ENCODE results near the gene DTX2.

DNA sequence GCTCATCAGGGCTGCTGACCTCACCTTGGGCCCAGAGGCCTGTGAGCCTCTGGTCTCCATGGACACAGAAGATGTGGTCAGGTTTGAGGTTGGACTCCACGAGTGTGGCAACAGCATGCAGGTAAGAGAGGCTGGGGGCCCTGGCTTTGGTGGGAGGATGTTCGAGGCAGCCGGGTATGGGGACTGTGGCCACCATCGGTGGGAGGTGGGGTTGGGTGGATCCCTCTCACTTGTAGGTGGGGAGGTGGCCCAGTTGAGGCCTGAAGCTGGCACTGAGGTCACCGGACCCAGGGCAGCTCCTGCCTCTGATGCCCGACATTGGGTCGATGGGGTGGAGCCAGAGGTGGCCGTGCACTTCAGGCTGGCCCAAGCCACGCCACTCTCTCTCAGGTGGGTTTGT lies 36.4 kb upstream of the DTX2 start:
- TF ChIP-seq, protein P1, sequence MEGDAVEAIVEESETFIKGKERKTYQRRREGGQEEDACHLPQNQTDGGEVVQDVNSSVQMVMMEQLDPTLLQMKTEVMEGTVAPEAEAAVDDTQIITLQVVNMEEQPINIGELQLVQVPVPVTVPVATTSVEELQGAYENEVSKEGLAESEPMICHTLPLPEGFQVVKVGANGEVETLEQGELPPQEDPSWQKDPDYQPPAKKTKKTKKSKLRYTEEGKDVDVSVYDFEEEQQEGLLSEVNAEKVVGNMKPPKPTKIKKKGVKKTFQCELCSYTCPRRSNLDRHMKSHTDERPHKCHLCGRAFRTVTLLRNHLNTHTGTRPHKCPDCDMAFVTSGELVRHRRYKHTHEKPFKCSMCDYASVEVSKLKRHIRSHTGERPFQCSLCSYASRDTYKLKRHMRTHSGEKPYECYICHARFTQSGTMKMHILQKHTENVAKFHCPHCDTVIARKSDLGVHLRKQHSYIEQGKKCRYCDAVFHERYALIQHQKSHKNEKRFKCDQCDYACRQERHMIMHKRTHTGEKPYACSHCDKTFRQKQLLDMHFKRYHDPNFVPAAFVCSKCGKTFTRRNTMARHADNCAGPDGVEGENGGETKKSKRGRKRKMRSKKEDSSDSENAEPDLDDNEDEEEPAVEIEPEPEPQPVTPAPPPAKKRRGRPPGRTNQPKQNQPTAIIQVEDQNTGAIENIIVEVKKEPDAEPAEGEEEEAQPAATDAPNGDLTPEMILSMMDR (conservative IDR thresholded peaks at IDR 0.05; ENCODE audit: low read depth, low read length) = no peak
- TF ChIP-seq EZH2 (IDR thresholded peaks at IDR 0.05; ENCODE audit: low read length, unreplicated experiment) (no peak), EZH2phosphoT487 (IDR thresholded peaks at IDR 0.05; ENCODE audit: borderline replicate concordance, low read length) (no peak)
